Pulmonary artery endothelial cell (primary cell): ENCODE measurements around the gene SPI1. TPM values are rescaled to one million over a fixed set of nuclear protein-coding genes. Genes with fewer than 3 reads are reported as not detected.

Source experiments
- DNase-seq: peaks from one replicate; pipeline ENCODE4 v3.0.0-alpha.2; 2011; ENCODE audit warnings: low read depth, low spot score
- total RNA-seq: library from RNA; depleted of rRNA; stranded (reverse); fragments of >200 nt; gene quantifications from 2 replicates; pipeline ENCODE4 v1.2.3, GENCODE V29; 2014

The SPI1 gene
- not detected in 2 replicates for total RNA-seq

DNA sequence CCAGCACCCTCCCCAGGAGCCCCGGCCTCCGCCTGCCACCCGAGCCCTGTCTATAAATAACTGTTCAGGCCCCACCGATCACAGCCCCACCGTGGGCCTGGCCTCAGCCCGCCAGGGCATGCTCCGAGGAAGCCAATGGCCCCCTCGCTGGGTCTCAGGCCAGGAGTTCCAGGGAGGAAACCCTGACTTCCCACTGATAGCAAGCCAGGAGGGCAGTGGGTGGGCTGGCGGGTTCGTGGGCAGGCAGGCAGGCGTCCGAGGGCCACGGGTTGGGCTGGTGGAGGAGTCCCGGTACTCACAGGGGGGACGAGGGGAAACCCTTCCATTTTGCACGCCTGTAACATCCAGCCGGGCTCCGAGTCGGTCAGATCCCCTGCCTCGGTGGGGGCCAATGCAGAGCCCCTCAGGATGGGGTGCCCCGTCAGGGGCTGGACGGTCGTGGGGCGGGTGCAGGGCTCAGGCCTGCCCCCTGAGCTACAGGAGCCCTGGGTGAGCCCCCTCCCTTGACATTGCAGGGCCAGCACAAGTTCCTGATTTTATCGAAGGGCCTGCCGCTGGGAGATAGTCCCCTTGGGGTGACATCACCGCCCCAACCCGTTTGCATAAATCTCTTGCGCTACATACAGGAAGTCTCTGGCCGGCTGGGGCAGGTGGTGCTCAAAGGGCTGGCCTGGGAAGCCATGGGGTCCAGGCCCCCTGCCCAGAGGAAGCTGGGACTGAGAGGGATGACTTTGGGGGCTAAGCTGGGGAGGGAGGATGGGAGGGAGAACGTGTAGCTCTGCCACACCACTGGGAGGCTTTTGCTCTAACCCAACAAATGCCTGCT, at the start of gene SPI1:
TSS of gene SPI1 (minus strand) at position 538 of the 826 bp plus-strand sequence. CDS start at position 344, 194 bp downstream.
- DNase-seq = no peak

DNA sequence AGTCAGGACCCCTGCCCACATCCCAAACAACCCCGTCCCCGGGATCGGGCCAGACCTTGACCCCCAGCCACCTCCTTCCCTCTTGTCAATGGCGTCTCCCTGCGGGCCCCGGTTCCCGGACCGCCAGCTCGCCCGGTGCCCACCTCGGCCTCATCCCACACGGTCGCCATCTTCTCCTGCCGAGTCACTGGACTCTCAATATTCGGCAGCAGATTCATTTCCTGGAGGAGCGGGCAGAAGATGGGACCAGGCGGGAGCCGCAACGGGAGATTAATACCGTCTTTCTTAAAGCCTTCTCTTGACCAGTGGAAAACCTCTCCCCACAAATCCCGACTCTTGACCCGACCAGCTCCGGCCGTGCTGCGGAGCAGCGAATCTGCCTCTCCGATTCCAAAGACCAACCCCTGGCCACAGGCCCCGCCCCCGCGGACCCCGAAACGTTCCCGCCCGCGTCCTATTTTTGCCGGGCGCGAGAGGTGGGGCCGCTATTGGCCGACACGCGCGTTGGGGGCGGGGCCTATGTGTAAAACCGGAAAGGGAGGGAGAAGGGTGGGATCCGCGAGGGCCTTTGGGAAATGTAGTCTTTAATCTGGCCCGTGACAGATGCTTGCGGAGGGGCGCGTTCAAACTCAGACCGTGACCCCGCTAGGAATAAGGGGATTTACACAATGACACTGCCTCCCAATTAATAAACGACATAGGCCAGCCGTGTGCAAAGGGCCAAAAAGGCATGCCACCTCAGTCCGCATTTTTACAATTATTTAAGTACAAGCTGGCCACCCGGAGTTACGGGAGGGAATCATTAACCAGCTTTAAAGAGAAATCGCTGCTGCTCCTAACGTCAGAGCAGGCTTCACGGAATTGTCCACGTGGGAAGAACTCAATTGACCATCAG, 48.0 kb upstream of the SPI1 start, which contains the start of gene PSMC3:
TSS of gene PSMC3 (minus strand) at position 378 of the 895 bp plus-strand sequence. CDS start at position 218, 160 bp downstream.
- peak; percentile 82 for DNase-seq

- no peak for DNase-seq
Measured at GRCh38 chr11:47425611-47426010, 47.3 kb upstream of the SPI1 start.

DNA sequence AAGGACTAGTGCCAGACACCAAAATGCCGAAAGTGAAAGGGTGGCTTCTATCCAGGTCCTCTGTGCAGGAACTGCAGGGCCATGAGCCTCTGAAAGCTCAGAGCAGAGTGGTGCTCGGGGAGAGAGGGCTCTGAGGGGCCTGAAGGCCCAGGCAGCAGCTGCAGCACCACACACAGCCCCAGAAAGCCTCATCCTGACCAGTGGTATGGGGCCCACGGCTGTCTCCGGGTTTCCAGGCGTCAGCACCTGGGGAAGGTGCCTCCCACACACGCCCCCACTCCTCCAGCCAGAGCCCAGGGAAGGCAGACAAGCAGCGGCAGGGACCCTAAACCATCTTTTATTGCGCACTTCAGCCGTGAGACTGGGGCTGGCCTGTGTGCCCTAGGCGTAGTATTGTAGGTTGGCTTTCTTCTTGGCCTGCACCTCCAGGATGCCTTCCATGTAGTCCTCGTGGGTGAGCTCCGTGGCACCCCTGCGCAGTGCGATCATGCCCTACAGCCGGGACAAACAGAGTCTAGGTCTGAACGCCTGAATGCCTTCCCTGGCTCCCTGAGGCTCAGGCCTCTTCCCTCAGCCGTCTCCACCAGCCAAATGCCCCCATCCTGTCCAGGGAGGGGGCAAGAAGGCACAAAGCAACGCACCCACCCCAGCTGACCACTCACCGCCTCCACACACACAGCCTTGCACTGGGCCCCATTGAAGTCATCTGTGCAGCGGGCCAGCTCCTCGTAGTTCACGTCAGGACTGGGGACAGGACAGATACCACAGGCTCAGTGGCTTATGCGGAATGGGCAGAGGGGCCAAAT, 40.3 kb upstream of the SPI1 start:
- no peak for DNase-seq

DNA sequence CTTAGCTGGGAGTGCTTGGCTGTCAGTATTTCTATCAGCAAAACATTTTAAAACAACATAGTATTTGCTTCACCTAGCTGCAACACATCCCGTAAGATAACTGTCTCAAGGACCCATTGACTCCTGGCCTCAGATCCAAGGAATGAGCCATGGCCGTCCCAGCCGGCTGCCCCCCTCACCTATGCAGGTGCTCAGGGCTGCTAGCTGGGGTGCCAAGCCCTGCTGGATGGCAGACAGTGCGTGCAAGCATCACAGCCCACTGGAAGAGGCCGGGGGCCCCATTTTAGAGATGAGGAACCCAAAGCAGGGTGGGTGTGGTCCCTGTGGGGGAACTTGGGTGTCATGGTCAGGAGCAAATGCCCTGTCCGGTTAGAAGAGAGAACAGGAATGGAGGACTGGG, 39.4 kb upstream of the SPI1 start:
- DNase-seq = no peak

GRCh38 chr11:47415949-47416472, 37.7 kb upstream of the SPI1 start:
- DNase-seq = peak; percentile 78

DNA sequence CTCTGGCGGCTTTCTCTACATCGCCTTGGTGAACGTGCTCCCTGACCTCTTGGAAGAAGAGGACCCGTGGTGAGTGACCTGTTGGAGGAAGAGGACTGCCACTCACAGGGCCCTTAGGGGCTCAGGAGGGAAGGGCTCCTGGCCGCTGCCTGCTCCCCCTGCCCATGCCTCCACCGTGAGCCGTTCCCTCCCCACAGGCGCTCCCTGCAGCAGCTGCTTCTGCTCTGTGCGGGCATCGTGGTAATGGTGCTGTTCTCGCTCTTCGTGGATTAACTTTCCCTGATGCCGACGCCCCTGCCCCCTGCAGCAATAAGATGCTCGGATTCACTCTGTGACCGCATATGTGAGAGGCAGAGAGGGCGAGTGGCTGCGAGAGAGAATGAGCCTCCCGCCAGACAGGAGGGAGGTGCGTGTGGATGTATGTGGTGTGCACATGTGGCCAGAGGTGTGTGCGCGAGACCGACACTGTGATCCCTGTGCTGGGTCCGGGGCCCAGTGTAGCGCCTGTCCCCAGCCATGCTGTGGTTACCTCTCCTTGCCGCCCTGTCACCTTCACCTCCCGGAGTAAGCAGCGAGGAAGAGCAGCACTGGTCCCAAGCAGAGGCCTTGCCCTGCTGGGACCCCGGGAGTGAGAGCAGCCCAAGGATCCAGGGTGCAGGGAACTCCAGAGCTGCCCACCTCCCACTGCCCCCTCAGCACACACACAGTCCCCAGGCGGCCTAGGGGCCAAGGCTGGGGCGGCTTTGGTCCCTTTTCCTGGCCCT, 36.9 kb upstream of the SPI1 start:
- no peak for DNase-seq

DNA sequence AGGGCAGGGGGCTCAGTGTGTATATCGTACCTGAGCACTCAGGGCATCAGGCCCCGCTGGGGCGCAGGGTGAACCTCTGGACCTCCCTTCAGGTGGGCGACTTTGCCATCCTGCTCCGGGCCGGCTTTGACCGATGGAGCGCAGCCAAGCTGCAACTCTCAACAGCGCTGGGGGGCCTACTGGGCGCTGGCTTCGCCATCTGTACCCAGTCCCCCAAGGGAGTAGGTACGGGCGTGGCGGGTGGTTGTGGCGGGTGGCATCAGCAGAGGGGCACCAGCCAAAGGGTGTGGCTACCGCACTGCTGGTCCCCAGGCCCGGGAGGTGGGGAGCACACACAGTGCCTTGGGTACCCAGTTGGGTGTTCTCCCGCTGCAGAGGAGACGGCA, 36.3 kb upstream of the SPI1 start:
- no peak for DNase-seq

DNA sequence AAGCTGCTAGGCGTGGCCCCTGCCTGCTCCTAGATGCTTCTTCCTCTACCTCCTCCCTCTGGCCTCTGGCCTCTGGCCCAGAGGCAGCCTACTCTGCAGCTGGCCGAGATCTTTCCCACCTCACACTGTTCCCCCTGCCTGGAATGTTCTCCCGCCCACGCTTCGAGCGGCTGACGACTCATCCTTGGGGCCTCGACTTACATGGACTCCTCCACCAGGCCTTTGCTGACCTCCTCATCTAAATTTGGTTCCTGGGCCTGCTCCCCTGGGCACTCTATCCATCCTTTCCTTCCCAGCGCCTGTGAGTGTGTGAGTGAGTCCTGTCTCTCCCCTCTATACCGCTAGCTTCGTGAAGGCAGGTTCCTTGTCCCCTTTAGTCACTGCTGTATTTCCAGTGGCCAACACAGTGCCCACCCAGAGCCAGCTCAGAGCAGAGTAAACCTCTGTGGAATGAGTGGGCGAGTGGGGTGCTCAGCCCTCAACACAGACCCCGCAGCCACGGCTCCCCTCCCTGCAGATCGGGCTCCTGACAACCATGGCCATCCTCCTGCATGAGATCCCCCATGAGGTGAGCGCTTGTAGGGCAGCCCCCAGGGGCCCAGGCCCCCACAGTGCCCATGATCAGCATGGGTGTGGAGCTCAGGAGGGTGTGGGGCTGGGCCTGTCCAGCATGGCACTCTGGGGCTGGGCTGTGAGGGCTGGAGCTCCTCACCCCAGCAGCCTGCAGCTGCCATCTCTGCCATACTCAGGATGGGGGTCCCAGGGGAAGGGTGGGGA, 35.7 kb upstream of the SPI1 start:
- no peak for DNase-seq

GRCh38 chr11:47413351-47413750, 35.0 kb upstream of the SPI1 start:
- no peak for DNase-seq

DNA sequence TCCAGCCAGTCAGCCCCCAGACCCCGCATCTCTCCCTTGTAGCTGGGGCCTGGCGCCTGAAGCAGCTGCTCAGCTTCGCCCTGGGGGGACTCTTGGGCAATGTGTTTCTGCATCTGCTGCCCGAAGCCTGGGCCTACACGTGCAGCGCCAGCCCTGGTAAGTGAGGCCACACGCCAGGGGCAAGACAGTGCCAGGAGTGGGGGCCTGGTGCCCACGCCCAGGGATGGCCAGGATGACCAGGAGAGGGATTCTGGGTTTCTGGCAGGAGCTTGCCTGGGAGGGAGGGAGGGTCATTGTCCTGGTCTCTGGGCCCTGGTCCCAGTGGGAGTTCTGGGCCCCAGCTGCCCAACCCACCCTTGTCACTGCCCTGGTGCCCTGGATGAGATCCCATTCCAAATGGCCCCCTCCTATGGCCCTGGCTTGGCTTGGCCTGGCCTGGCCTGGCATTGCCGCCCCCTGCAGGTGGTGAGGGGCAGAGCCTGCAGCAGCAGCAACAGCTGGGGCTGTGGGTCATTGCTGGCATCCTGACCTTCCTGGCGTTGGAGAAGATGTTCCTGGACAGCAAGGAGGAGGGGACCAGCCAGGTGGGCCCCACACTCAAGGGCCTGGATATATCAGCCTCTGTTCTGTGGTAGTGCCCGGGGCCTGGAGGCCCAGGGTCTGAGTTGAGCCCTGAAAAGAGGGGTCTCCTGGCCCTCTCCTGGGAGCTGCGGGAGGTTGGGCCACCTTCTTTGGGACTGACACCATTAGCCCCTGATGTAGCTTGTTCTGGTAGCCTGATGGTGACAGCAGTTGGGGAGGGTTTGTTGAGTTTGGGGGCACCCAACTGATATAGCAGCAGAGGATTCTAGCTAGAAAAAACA, 33.8 kb upstream of the SPI1 start:
- no peak for DNase-seq

DNA sequence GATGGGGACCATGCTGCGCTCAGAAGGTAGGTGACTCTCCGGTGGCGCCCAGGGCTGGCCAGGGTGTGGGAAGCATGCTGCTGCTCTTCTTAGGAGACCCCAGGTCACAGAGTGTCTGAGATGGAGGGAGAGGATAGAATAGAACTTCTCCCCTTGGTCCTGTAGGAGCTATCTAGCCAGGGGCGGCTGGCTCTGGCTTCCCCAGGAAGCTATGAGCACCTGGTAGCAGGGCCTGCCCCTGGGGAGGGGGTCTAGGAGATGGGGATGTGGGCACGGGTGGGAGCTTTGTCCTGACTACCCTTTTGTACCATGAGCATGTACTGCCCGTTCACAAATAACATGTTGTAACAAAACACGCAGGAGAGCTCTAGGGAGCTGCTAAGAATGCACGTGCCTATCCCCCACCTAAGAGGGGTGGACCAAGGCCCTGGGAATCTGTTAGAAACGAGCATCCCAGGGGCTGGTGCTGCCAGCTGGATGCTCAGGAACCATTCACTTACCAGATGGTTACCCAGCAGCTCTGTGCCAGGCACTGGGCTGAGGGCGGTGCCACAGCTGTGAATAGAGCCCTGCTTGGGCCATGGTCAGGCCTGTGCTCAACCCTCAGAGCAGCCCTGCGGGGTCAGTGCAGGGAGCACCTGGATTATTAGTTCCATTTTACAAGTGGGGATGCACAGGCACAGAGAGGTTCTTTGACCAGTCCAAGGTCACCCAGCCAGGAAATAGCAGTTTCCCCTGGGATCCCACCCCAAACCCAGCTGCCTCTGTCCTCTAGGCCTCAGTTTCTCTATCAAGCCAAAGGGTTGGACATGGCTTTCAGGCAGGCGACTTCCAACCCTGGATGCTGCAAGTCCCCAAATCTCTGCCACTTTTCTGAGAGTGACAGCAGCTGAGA, 32.3 kb upstream of the SPI1 start:
- DNase-seq = no peak

- DNase-seq = no peak
Measured at GRCh38 chr11:47409440-47410369, 31.4 kb upstream of the SPI1 start.

GRCh38 chr11:47408598-47409439, 30.5 kb upstream of the SPI1 start:
- peak; percentile 71 for DNase-seq

DNA sequence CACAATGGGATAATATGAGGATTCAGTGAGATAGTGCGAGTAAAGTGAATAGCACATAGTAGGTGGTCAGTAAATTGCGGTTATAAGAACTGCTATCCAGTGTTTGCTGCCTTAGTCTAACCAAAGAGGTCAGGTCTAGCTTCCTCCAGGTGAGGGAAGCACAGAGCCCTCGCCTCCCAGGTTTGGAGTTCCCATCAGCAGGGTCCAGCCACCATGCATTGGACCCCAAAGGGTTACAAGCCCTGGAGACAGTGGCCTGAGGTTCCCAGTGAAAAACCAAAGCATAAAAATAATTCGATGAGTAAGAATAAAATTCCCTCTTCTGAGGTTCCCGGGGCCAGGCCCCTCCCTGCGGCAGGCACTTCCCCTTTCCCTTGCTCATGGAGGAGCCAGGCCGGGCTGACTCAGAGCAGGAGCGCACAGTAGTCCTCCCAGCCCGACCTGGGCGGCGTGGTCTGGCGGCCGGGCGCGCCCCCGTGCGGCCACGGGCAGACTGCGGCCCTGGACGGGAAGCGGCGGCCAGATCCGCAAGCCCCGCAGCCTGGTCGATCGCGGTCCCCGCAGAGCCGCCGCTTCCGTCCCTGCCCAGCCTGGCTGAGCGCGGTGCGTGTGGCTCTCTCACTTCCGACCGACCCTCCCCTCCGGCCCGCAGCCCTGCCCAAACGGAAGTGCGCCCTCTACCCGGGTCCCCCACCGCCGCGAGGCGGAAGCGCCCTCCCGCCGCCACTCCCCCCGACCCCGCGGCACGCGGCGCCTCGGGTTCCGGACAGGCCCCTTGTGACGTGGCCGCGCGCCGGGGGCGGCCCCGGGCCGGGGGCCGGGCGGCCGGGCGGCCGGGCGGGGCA, 29.6 kb upstream of the SPI1 start, which contains the start of gene SLC39A13:
TSS of gene SLC39A13 (plus strand) at position 845 of the 845 bp plus-strand sequence. CDS start 1,505 bp downstream, outside the sequence.
- peak; percentile 88 for DNase-seq
